Stimulated activated CD4-positive, alpha-beta T cell treated with anti-CD3 and anti-CD28 coated beads, Interleukin-4, amount 100 ng/mL, for 4 hours (primary cell): ENCODE data around the gene POLN.
"Not testable (repeated sequence)": the region's sequence is repeated elsewhere in the genome, so short reads cannot be mapped to it uniquely, and the experiment has no call there.

ENCODE experiments used
- DNase-seq, 2 experiments: peaks; one replicate each; pipeline ENCODE4 v3.0.0-alpha.2; 2020

POLN gene

DNA sequence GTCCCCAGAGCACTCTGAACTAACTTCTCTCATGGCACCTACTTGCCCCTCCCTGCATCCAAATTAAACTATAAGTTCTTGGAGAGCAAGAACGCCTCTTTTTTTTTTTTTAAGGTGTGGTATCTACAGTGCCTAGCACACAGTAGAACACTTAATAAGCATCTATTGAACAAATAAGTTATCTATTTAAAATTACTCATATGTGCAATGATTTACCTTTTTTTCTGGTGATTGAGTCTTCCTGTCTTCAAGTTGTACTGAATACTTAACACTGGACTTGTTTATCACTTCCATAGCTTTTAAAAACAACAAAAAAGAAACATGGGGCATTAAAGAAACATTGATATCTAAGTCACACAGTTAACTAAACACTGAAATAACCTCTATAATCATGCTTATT, 29.1 kb downstream of the POLN start:
- DNase-seq, result no peak

DNA sequence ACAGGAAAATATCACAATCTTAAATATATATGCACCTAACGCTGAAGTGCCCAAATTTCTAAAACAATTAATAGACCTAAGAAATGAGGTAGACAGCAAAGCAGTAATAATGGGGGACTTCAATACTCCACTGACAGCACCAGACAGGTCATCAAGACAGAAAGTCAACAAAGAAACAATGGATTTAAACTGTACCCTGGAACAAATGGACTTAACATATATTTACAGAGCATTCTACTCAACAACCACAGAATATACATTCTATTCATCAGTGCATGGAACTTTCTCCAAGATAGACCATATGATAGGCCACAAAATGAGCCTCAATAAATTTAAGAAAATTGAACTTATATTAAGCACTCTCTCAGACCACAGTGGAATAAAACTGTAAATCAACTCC, 39.1 kb downstream of the POLN start:
- not testable (repeated sequence) for DNase-seq

DNA sequence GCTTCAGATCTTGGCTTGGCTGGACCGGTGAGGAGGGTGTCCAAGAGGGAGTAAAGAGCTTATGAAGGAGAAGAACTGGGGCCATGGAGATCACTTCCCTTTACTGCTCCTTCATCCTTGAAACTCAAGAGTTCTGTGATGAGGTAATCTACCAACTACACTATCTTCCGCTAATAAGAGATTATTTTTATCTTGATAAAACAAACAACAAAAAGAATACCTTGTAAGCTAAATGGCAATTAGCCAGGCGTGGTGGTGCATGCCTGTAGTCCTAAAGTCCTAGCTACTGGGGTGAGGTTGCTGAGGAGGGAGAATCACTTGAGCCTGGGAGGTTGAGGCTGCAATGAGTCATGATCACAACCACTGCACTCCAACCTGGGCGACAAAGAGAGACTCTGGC, 47.4 kb downstream of the POLN start:
- DNase-seq, result no peak

DNA sequence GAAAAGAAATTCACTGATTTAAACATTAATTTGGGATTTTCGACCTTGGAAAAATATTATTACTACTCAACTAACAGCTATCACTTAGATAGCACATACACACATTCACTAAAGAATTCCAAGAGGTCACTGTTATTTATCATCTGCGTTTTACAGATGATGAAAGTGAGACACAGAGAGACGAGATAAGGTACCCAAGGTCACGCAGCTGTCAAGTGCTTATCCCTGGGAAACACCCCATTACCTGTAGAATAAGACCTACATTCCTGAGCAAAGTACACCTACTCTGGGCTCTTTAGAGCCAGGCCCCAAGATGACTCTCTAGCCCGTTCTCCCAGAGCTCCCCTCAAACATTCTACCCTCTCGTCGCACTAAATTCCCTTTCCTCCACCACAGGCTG, 48.6 kb downstream of the POLN start:
- no peak for DNase-seq

DNA sequence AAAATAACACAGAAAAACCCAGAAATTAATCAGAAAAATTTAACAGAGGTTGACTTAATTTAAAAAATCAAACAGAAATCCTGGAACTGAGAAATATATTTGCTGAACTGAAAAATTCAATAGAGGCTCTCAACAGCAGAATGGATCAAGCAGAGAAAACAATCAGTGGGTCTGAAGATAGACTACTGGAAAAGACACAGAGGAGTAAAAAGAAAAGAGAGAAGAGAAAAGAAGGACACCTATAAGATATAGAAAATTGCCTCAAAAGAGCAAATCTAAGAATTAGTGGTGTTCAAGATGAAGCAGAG, 55.1 kb downstream of the POLN start:
- DNase-seq, result no peak

DNA sequence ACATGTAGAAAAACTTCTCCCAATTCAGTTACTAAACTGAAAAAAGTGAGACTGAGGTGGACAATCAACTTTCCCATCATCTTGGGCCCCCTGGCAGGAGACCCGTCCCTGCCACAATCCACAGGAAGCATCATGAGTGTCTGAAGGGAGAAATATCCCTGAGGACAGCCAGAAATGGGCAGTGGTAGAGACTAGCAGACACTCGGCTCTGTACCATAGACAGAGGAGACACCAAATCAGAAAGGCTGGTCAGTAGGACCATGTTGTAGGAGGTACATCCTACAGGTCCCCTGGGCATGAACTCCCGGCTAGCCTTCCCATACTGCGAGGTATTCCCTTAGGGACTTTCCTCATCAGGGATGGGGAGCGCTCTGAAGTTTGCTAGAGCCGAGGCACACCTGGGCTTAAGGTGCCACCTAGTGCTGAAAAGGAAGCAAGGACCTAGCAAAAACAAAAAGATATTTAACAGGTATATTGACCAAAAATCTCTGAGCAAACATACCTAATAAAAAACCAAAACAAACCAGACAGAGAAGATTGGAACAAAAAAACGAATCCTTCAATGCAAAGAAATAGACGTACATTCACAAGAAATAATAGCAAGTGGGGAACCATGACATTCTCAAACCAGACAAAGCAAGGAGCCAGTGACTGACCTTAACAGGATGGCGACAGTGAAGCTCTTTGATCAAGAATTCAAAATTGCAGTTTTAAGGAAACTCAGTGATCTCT, 55.6 kb downstream of the POLN start:
- DNase-seq, result no peak

DNA sequence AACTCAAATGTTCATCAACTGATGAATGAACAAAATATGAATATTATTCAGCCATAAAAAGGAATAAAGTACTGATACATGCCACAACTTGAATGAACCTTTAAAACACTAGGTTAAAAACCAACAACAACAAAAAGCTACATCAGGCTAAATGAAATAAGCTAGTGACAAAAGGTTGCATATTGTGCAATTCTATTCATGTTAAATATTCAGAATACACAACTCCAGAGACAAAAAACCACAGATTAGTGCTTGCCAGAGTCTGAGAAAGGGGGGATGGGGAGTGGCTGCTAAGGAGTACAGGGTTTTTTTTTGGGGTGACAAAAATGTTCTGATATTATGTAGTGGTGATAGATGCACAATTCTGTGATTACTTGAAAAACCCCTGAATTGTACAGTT, 58.5 kb downstream of the POLN start:
- no peak for DNase-seq

DNA sequence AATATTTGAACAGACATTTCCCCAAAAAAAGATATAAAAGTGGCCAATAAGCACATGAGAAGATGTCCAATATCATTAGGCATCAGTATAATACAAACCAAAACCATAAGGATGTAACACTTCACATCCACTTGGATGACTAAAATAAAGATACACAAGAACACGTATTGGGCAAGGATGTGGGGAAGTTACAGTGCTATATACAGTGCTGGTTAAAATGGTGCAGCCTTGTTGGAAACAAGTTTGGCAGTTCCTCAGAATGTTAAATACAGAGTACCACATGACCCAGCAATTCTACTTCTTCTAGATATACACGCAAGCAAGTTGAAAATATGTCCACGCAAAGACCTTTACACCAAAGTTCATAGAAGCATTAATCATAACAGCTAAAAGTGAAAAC, 58.9 kb downstream of the POLN start:
- DNase-seq, result no peak

DNA sequence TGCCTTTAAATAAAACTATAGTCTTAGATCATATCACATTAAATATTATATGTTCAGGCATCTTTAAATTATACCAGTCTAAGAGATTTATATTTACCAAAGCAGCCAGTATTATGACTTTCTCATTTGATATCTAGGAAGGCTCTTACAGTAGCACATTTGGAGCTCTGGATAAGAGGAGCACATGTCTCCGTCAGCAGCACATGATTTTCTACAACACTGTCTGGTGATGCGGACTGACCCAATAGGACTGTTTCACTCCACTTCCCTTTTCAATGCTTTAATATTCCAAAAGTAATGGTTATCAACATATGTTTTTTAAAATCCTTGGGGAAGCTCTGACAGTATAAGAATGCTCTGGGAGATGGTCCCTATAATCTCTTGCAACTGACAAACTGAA, 61.5 kb downstream of the POLN start:
- DNase-seq, result no peak

DNA sequence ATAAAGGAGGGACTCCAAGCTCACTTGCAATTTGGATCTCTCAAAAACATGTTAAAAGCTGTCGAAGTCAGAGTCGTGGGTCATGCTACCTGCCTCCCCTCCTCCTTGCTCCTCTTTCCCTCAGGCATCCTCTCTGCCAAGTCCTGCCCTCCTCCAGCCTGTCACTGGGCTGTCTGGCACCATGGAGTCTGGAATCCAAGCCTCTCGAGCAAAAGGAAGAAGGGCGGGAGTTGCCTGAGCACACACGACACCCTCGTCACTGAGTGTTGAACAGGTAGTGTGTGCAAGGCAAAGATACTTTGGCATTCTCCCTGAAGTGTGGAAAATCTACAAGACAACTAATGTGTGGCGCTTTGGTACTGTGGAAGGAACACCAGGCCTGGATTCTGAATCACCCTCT, 62.2 kb downstream of the POLN start:
- DNase-seq, result no peak

DNA sequence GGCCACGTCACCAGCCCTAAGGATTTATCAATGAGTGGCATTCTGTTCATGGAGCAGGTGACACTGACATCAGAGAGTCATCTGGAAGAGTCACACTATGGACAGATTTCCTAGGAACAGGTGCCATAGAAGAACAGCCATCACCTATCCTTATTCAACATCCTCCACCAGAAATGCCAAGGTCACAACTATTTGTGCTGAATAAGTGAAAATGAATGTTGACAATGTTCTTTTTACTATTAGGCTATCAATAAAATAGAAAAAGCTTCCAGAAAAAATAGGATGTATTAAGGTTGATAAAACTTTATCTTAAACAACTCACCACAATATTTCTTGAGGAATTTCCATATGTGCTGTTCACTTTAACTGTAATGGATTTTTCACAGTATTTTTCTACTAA, 62.9 kb downstream of the POLN start:
- DNase-seq, result no peak

DNA sequence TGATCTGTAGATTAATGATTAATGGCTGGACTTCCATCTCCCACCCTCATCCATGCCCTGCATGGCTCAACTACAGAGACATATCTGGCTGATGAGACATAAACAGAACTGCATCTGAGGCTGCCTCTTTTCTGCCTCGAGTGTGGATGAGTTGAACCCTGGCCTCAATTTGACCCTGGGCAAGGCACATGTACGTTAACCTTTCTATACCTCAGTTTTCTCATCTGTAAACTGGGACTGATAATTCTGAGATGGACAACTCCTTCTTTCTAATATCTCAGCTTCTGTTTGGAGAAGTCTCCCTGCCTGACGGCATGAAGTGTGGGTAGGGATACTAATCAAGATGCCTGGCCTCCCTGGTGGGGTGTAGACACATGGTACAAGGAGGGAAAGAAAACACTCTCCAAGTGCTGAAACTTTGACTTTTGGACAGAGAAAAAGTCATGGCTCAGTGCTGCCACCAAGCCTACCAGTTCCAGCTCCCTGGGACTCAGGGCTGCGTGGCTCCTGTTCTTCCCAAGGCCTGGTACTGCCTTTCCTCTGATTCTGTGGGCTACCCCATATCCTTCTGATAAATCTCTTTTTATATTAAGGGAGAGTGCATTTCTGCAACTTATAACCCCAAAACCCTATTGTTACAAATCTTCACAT, 64.4 kb downstream of the POLN start:
- no peak for DNase-seq

DNA sequence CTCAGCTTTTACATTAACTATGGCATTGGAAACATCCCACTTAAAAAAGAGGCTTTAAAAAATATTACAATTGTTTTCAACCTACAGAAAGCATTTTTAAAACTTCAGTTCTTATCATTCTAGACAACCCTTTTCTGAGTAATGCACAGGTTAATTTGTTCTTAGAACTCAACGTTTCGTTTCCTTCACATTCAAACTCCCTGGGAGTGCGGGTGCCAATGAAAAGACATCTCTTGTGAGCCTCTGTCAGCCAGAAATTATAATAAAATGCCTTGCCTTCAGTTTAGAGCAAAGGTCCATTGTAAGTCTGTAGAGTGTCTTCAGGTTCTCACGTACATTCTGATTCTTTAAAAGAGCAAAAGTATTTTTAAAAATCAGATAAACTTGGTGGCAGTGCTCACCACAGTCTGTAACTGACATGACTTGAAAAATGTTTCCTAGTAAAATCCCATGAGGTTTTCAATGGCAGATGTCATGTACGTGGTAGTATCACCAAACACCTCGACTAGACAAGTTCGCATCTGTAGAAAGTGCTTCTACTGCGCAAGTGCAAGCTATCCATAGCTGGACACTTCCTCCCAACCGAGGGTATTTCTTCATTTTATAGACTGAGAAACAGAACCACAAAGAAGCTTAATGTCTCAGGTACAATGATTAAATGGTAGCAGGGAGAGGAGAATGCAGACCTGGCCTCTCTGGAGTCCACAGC, 65.8 kb downstream of the POLN start:
- DNase-seq, result no peak

DNA sequence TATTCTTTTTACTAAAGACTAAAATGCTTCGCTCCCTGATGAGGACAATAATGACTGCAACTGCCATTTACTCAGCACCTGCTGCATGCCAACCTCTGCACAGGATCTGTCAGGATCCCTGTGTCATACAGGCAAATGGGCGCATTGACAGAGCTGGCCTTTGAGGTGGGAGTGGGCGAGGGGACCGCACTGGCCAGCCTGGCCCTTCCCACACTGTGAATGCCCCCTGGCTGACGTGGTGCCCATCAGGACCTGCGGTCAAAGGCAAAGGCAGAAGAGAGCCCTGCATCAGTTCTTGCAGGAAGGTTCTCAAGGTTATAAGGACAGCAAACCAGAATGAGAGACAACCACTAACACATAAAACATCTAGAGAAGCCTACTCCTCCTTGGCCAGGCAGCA, 67.9 kb downstream of the POLN start:
- DNase-seq, result no peak

DNA sequence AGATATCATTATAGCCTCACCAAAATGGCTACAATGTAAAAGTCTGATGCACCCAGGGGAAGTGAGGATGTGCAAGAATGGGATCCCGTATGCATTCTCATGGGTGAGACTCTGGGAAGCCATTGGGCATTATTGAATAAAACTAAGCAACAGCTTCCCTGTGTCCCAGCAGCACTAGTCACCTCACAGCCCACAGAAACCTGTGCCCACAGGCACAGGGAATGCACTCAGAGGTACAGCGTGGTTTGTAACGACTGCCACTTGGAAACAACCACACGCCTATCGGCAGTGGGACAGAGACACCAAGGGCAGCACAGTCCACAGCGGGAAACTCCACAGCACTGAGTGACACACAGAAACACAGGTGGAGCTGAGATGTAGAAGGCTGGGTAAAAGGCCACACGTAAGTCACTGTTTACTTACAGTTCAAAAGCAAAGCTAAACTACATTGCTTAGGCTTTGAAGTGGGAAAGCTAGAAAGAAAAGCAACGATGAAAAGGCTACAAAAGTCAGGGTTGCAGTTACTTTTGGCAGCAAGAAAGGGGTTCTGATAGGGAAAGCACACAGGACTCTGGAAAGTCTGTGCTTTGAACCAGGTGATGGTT, 69.2 kb downstream of the POLN start:
- DNase-seq, result no peak

DNA sequence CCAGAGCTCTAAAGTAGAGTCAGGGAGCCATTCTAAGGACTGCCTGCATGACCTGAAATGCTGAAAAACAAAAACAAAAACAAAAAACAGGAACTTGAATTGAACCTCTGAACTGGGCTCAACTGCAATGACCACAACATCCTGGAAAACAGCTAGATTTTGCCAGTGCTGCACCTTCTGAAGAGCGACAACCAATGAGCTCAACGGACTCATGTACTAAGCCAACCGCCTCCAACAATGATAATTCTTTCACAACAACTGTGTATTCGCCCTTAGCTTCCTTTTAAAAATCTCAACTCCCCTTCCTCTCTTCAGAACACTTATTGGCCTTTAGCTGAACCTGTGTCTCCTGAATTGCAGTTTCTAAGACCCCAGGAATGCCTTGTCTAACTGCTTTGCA, 69.8 kb downstream of the POLN start:
- DNase-seq, result no peak

DNA sequence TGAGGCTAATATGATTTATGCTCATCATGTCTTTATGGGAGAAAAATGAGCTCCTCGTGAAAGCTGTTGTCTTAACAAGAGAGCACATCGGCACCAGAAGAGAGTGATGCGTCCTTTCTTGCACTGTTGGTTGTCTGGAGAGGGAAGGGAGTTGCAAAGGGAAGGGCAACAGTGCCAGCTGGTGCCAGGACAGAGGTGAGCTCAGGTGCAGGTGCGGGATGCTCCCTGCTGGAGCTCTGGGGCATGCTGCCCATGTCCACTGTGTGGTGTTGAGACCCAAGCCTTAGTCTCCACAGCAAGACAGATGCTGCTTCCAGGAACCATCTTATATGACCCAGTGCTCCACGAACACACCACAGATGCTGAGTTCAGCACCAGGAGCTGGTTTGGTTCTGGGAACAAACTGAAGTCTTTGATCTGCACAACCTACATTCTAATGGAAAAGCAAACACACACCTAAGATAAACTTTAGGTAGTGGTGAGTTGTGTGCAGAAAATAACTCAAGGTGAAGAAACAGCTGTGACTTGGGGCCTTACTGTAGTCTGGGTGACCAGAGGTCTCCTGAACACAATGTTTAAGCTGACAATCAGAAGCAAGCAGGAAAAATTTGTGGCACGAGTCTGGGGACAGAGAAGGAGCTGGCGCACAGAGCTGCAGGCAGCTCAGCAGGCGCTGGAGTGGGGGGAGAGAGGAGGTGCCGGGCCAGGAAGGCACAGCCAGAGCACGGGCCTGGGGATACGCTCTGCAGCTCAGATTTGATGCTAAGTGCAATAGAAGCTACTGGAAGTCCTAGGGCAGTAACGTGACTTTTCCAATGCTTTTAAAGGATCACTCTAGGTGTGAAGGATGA, 73.2 kb downstream of the POLN start:
- DNase-seq, result no peak

DNA sequence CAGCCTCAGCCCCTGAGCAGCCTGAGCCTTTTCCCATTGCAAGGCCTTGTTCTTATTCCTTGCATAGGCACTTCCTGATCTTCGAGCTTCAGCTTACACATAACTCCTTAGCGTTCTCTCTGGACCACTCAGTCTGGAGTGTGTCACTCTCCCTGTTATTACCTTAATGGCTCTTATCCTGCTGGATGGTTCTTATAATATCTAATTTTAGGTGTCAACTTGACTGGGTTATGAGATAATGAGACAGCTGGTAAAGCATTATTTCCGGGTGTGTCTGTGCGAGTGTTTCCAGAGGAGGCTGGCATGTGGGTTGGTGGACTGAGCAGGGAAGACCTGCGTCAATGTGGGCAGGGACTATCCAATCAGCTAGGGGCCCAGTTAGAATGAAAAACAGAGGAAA, 75.7 kb downstream of the POLN start:
- no peak for DNase-seq

DNA sequence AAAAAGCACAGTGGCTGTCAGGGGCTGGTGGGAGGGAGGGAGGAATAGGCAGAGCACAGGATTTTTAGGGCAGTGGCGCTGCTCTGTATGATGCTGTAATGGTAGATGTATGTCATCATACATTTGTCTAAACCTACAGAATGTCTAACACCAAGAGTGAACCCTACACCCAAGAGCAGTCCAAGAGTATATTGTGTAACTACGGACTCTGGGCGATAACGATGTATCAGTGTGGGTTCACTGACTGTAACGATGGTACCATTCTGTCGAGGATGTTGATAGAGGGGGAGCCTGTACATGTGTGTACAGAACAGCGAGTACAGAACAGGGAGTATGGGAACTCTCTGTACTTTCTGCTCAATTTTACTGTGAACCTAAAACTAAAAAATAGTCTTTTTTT, 76.5 kb downstream of the POLN start:
- DNase-seq, result no peak

DNA sequence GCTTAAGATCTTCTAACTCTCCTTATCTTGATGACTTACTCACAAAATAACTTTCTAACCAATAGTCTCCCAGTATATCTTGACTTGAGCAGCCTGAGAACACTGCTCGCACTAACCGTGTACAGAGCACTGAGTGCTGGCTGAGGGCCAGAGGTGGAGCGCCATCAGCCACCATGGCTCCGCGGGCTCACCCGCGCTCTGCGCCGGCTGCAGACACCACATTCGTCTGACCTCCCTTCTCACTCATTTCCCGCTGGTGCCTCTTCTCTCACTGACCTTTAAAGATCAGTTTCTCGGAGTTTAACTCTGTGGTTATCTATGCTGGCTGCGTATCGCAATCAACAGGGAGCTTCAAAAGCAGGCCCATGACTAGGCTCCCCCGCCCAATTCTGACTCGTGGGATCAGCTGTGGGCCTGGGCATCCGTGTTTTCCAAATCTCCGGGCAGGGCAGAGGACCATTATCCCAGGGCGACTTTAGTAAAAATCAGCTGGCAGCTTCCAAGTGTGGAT, 78.6 kb downstream of the POLN start:
- DNase-seq, result no peak

DNA sequence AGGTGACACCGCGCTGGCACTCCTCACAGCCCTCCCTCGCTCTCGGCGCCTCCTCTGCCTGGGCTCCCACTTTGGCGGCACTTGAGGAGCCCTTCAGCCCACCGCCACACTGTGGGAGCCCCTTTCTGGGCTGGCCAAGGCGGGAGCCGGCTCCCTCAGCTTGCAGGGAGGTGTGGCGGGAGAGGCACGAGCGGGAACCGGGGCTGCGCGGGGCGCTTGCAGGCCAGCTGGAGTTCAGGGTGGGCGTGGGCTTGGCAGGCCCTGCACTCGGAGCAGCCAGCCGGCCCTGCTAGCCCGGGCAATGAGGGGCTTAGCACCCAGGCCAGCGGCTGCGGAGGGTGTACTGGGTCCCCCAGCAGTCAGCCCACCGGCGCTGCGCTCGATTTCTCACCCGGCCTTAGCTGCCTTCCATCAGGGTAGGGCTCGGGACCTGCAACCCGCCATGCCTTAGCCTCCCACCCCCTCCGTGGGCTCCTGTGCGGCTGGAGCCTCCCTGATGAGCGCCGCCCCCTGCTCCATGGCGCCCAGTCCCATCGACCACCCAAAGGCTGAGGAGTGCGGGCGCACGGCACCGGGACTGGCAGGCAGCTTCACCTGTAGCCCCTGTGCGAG, 80.7 kb downstream of the POLN start:
- not testable (repeated sequence) for DNase-seq

DNA sequence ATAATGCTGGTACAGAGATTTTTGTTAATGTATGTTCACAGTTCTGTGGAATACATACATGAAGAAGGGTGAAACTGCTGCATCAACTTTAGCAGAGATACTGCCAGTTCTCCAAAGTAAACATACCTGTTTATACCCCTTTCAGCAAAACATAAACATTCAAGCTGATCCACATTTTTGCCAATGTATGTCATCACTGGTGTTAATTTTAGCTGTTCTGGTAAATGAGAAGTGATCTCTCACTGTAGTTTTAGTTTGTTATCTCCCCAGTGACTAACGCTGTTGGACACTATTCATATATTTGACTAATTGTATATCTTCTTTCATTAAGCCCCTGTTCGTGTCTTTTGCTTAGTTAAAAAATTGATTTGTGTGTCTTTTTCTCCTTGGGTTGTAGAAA, 82.0 kb downstream of the POLN start:
- DNase-seq, result no peak

DNA sequence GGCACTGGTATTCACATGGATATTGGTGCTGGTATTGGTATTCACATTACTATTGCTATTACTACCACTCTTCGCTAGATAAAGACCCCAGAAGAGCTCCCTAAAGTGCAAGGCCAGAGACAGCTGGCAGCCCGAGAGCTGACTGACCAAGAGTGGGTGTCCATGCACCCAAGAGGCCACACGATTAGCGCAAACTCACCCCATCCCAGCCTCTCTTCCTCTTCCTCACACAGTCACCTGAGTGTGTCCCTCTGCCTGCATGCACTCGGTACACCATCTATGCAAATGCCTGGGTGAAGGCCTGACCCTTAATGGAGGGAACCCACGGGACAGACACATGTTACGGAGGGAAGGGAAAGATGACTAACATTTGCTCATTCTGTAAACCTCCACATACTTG, 86.7 kb downstream of the POLN start:
- no peak for DNase-seq
